HFF-Myc (cell line): ENCODE results near the gene TMOD2.
A peak's percentile ranks its signal among the peaks of the same experiment; 100 is the strongest.

Experiments used
- DNase-seq: peaks from one replicate; pipeline ENCODE4 v3.0.0-alpha.2; 2011; ENCODE audit warnings: low read depth; ENCODE audit errors: extremely low read depth
- H3K4me3 ChIP-seq: replicated peaks from 2 replicates; pipeline ENCODE4 v1.5.1; 2011; ENCODE audit warnings: low read depth, mild to moderate bottlenecking, control low read depth, low read length
- TF ChIP-seq, protein P1 (sequence below): IDR thresholded peaks from 2 replicates; pipeline ENCODE4 v1.5.1; 2012; ENCODE audit warnings: mild to moderate bottlenecking, low read depth, low read length, control low read depth; ENCODE audit errors: missing control alignments

TMOD2 gene

DNA sequence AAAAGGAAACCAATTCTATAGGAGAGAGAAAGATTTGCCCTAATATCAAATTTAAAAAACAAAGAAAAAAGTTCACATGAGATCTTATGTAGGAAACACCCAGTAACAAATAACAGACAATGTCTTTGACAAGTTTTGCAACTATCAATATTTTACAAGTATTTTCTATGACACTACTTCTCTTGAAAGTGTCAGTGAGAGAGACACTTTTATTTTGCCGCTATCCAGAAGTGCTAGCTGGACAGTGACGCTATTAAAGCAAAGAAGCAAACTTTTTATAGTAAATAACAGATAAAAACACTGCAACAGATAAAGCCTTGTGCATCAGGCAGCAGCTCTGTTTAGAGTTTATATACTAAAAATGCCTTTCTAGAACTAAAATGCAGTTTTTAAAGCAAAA is 27.2 kb upstream of the TMOD2 start:
- TF ChIP-seq, protein P1, sequence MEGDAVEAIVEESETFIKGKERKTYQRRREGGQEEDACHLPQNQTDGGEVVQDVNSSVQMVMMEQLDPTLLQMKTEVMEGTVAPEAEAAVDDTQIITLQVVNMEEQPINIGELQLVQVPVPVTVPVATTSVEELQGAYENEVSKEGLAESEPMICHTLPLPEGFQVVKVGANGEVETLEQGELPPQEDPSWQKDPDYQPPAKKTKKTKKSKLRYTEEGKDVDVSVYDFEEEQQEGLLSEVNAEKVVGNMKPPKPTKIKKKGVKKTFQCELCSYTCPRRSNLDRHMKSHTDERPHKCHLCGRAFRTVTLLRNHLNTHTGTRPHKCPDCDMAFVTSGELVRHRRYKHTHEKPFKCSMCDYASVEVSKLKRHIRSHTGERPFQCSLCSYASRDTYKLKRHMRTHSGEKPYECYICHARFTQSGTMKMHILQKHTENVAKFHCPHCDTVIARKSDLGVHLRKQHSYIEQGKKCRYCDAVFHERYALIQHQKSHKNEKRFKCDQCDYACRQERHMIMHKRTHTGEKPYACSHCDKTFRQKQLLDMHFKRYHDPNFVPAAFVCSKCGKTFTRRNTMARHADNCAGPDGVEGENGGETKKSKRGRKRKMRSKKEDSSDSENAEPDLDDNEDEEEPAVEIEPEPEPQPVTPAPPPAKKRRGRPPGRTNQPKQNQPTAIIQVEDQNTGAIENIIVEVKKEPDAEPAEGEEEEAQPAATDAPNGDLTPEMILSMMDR: no peak
- no peak for DNase-seq
- H3K4me3 ChIP-seq: no peak overlapping the region

DNA sequence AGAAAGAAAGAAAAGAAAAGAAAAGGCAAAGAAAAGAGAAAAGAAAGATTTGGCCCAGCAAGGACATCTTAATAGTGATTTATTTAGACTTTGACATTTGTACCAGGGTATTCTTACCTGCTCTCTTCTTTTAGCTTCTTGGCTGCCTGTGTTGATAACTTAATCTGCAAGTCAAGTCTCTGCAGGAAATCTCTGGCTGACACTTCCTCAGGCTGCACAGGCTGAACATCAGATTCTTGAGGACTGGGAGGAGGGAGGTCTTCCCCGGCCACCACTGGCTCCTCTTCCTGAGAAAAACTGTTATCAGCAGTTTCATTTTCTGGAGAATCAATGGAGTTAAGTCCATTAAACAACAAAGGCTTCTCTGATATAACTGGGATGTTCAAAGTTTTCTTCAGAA is 26.7 kb upstream of the TMOD2 start:
- DNase-seq: no peak
- TF ChIP-seq, protein P1: no peak
- no peak overlapping the region for H3K4me3 ChIP-seq

DNA sequence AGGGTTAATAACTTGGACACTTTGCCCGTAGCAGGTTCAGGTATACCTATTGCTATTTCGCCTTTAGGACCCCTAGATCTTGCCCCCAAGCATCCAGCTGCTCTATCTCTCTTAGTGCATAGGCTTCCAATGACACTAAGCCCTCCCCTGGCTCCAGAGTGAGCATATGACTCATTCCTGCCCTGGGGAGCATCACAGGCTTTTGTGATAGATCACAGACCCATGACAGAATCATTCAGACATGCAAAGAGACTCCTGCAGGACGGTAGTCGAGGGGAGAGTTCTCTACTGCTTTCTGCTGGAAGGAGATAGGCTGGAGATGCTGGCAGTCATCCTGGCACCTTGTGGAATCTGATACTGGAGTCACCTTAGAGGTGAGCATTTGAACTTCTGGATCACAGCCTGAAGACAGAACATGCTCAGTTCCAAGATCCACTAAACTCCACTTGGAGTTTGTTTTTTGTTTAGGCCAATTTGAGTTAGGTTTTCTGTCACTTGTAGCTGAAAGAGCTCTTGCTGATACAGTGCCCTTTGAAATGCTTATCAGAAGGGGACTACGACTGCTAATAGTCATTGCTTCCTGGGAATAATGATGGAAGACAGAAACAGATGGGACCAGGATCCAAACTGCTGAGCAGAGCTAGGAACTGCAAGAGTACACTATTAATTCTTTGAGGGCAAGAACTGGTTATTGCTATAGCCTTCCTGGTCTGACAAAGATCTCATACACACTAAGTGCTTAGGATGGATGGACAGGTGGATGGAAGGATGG is 24.9 kb upstream of the TMOD2 start:
- TF ChIP-seq, protein P1: no peak
- DNase-seq: peak; percentile 35
- H3K4me3 ChIP-seq: no peak overlapping the region

DNA sequence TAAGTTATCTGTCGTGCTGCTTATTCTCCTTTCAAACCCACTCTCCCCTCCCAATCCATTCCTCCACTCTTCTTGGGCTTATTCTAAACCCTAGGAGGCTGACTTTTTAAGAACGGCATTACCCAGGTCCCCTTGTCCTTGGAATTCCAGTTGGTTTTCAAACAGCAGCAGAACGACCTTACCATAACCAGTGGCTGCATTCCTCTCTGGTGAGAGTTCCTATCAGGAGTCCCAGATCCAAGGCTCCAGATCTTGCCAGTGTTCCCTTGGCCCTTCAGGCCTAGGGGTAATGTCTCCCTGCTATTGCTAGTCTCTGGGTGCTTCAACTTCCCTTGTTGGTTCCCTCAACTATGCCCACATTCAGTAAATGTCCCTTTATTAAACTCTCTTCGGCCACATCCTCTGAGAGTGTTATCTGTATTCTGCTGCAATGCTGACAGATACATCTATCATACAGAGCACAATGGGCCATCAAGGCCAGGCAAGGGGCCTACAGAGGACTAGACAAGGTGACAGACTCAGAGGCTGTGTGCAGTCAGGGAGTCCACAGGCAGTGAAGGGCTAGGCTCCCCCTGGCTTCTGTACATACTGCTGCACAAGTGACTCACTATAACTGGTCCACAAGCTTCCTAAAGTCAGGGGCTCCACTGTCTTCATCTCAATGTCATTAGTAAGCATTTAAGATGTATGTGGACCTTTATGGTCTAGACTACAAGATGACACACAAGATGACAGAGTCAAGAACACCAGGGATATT is 24.1 kb upstream of the TMOD2 start:
- DNase-seq: no peak
- TF ChIP-seq, protein P1: peak; percentile 17
- H3K4me3 ChIP-seq: no peak overlapping the region

DNA sequence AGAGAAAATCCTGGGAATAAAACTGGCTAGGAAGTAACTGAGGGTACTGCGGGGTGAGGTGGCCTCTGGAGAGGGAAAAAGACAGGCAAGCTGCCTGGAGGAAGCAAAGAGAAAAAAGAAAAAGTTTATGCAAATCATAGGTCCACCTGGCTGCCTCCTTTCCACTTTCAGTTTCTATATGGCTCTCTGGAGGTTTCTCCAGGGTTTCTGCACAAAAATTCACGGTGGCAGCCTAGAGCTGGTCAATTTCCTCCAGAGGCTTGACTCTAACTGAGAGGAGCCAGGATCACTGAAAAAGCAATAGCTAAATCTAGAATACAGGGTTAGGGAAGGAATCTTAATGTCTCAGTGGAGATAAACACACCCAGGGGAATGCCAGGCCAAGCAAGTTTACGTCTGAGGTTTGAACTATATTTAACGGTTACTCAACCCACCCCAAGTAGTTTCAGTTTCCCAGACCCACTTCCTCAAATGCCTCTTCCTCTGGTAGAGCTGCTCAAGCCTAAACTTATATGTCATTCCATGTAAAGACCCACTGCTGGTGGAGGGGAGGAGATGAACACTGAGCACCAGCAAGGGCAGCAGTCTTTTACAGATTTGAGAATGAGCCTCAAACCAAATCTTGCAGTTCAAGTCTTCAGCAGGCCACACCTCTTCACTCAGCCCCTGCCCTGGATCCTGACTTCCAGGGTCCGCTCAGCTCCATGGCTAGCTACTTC is 19.7 kb upstream of the TMOD2 start:
- TF ChIP-seq, protein P1: no peak
- no peak for DNase-seq
- H3K4me3 ChIP-seq: no peak overlapping the region

DNA sequence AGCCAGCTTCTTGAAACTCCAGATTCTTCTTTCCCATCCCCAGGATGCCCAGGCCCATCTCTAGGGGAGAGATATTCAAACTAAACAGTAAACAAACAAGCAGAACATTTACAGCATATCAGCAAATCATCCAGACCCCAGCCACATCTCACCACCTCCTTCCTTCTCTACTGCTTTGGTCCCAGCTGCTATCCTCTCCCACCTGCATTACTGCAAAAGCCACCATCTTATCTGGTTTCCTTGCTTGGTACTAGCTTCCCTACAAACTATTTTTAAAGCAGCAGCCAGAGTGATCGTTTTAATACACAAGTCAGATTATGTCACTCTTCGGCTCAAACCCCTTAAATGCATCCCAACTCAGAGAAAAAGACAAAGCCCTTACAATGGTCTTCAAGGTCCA is 18.8 kb upstream of the TMOD2 start:
- TF ChIP-seq, protein P1: no peak
- no peak overlapping the region for H3K4me3 ChIP-seq
- DNase-seq: no peak
